ENCODE data around the gene CPD. TPM values are rescaled to one million over a fixed set of nuclear protein-coding genes. Genes with fewer than 3 reads are reported as not detected.

Gene CPD
- total and polyA plus RNA-seq, 8 donors: 4.1 to 278 (median 22.0) TPM

Small RNA genes lying within 50 kb of the gene (small RNA-seq; reads per million reads assigned to genes)
- 0 reads per million in 4 donors for gene RF00019
- gene RNU6-990P: 0 reads per million in 4 donors

Other genes with a start within 250 kb of the CPD start
- gene SLC6A4, start 143.2 kb upstream of the CPD start, total RNA-seq: under 1 TPM in 1 of 5 donors, not detected in 4; 0.18 TPM
- under 1 TPM in 1 of 3 donors, not detected in 2; 0.55 TPM for gene SLC6A4, start 143.2 kb upstream of the CPD start, polyA plus RNA-seq
- 10 to 100 TPM in 3 of 5 donors, 1 to 10 TPM in 1, not detected in 1; 5.4 to 32.4 (median 28.4) TPM for gene BLMH, start 87.0 kb upstream of the CPD start, total RNA-seq
- gene BLMH, start 87.0 kb upstream of the CPD start, polyA plus RNA-seq: 10 to 100 TPM; 12.8 to 14.7 (median 14.4) TPM
- gene TMIGD1, start 44.9 kb upstream of the CPD start, total RNA-seq: 1 to 10 TPM in 1 of 5 donors, not detected in 4; 1.1 TPM
- gene TMIGD1, start 44.9 kb upstream of the CPD start, polyA plus RNA-seq: not detected
- 10 to 100 TPM in 3 of 5 donors, 1 to 10 TPM in 2; 7.0 to 45.5 (median 35.7) TPM for gene GOSR1, start 98.5 kb downstream of the CPD start, total RNA-seq
- gene GOSR1, start 98.5 kb downstream of the CPD start, polyA plus RNA-seq: 10 to 100 TPM; 10.5 to 13.3 (median 12.7) TPM